GM12891 (cell line): ENCODE measurements around the gene SLITRK3.

Source experiments
- POLR2A ChIP-seq: IDR thresholded peaks from 2 replicates; pipeline ENCODE4 v1.6.1; 2011; ENCODE audit warnings: low read depth, low read length, control low read depth
- POLR2AphosphoS5 ChIP-seq: IDR thresholded peaks from 2 replicates; pipeline ENCODE4 v1.6.1; 2011; ENCODE audit warnings: low read depth, low read length, control low read depth
- POU2F2 ChIP-seq: IDR thresholded peaks from 2 replicates; pipeline ENCODE4 v1.6.1; 2011; ENCODE audit warnings: low read depth, mild to moderate bottlenecking, control low read depth, low read length, moderate library complexity
- SPI1 ChIP-seq: IDR thresholded peaks from 2 replicates; pipeline ENCODE4 v1.6.1; 2011; ENCODE audit warnings: low read depth, low read length, control low read depth

GRCh38 chr3:165196577-165197480 lies 645 bp upstream of the SLITRK3 start:
- no peak for TF ChIP-seq POLR2A
- TF ChIP-seq SPI1, result no peak
- no peak for TF ChIP-seq POLR2AphosphoS5
- no peak for TF ChIP-seq POU2F2
